Keratinocyte (primary cell): ENCODE measurements around the gene MST1. TPM values are rescaled to one million over a fixed set of nuclear protein-coding genes. Genes with fewer than 3 reads are reported as not detected.

Experiments
- DNase-seq: peaks from one replicate; pipeline ENCODE4 v3.0.0-alpha.2; 2011; ENCODE audit warnings: low read depth, missing footprints, low spot score
- FAIRE-seq: peaks from 2 replicates; lab custom pipeline; 2011; peaks lifted over from hg19 to GRCh38; lab: Jason Lieb, UNC
- H2AFZ ChIP-seq: 2 replicates; pipeline ENCODE4 v1.6.0; 2012; ENCODE audit warnings: low read length, control low read depth, inconsistent platforms; ENCODE audit not compliant: control insufficient read depth
- H3K27ac ChIP-seq: 2 replicates; pipeline ENCODE4 v1.5.1; 2011; ENCODE audit warnings: low read length; ENCODE audit not compliant: control insufficient read depth, insufficient read depth
- H3K27me3 ChIP-seq: 3 replicates; pipeline ENCODE4 v1.6.0; 2011; ENCODE audit warnings: low read length; ENCODE audit not compliant: control insufficient read depth, insufficient read depth; ENCODE audit errors: extremely low read depth
- H3K36me3 ChIP-seq, 2 experiments: 2 replicates in 1 of 2; 3 replicates in 1 of 2; pipeline ENCODE4 v1.5.1; 2011; ENCODE audit warnings: low read length in 2 of 2, mild to moderate bottlenecking in 1 of 2; ENCODE audit not compliant: control insufficient read depth in 2 of 2, insufficient read depth in 2 of 2; ENCODE audit errors: extremely low read depth in 1 of 2
- H3K4me1 ChIP-seq: 3 replicates; pipeline ENCODE4 v1.5.1; 2011; ENCODE audit warnings: low read length; ENCODE audit not compliant: control insufficient read depth, insufficient read depth; ENCODE audit errors: extremely low read depth
- H3K4me2 ChIP-seq: 3 replicates; pipeline ENCODE4 v1.6.0; 2011; ENCODE audit warnings: low read depth, low read length; ENCODE audit not compliant: control insufficient read depth, insufficient read depth; ENCODE audit errors: extremely low read depth
- H3K4me3 ChIP-seq, 3 experiments: fragments of 200-600 bp in 1 of 3; sonication (generic) in 1 of 3; 2 replicates in 2 of 3; 3 replicates in 1 of 3; pipeline ENCODE4 v1.5.1; 2011 to 2016; ENCODE audit warnings: low read length in 3 of 3, mild to moderate bottlenecking in 3 of 3, control low read depth in 2 of 3, inconsistent platforms in 1 of 3, low read depth in 1 of 3, mixed read lengths in 1 of 3, mixed run types in 1 of 3, moderate library complexity in 1 of 3; ENCODE audit not compliant: control insufficient read depth in 2 of 3, insufficient read depth in 2 of 3; ENCODE audit errors: extremely low read depth in 1 of 3
- H3K79me2 ChIP-seq: 2 replicates; pipeline ENCODE4 v1.6.0; 2012; ENCODE audit warnings: low read length; ENCODE audit not compliant: control insufficient read depth, insufficient read depth
- H3K9ac ChIP-seq: 3 replicates; pipeline ENCODE4 v1.6.0; 2011; ENCODE audit warnings: low read length; ENCODE audit not compliant: control insufficient read depth, insufficient read depth; ENCODE audit errors: extremely low read depth
- H3K9me1 ChIP-seq: 3 replicates; pipeline ENCODE4 v1.6.0; 2011; ENCODE audit warnings: low read length; ENCODE audit not compliant: control insufficient read depth, insufficient read depth; ENCODE audit errors: extremely low read depth
- H3K9me3 ChIP-seq: 2 replicates; pipeline ENCODE4 v1.5.1; 2012; ENCODE audit warnings: low read depth, low read length; ENCODE audit not compliant: control insufficient read depth
- H4K20me1 ChIP-seq: 3 replicates; pipeline ENCODE4 v1.6.0; 2011; ENCODE audit warnings: low read length; ENCODE audit not compliant: control insufficient read depth, insufficient read depth; ENCODE audit errors: extremely low read depth
- EZH2 ChIP-seq: IDR thresholded peaks from one replicate; pipeline ENCODE4 v1.6.1; 2012; ENCODE audit warnings: inconsistent platforms, mild to moderate bottlenecking, low read length, moderate library complexity
- dilution Hi-C: fragments of 300-500 bp; cut with MboI; formaldehyde crosslinking; loops from one replicate; pipeline ENCODE4 v1.7.0; 2020; ENCODE audit warnings: low sequenced_read_pairs; ENCODE audit not compliant: extremely low pct_ligation_motif_present
- polyA plus RNA-seq, 5 experiments: library from polyadenylated mRNA; depleted of rRNA in 3 of 5; stranded (reverse) in 3 of 5; stranded (forward) in 1 of 5; unstranded in 1 of 5; fragments of >200 nt; gene quantifications; 1 replicate in 1 of 5; 2 replicates in 3 of 5; 3 replicates in 1 of 5; pipeline versions ENCODE4 v1.2.1 to v1.2.3, GENCODE V29; 2011 to 2012; ENCODE audit warnings: missing spikeins in 2 of 5, low read depth in 1 of 5, low replicate concordance in 1 of 5
- TF ChIP-seq, protein P1 (sequence below), 3 experiments: IDR thresholded peaks in 1 of 3; conservative IDR thresholded peaks in 1 of 3; optimal IDR thresholded peaks in 1 of 3; 2 replicates in 2 of 3; 3 replicates in 1 of 3; pipeline versions ENCODE3 to v1.5.1; 2011; ENCODE audit warnings: low read length in 3 of 3, mild to moderate bottlenecking in 3 of 3, moderate library complexity in 2 of 3, control low read depth in 1 of 3, inconsistent platforms in 1 of 3; ENCODE audit not compliant: insufficient read depth in 2 of 3; ENCODE audit errors: extremely low read depth in 1 of 3

Gene MST1
- polyA plus RNA-seq, 1 donor (not counting 4 experiments of a cell fraction or from before 2014, with no cell fraction given) = 5.2 TPM

DNA sequence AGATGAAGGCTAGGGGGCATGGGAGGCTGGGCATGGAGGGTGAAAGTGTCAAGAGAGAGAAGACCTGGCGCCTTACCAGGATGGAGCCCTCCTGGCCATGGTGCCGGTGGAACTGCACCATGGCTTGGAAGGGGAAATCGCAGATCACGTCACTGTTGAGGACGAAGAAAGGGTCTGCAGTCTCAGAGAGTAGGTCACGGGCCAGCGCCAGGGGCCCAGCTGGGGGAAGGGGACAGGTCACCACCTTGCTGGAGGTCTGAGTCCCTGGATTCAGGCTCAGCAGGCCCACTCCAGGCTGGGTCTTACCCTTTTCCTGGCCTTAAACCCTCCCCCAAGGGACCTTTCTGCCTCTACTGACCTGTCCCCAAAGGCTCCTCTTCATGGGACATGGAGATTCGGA lies 33.6 kb upstream of the MST1 start:
- no peaks in the 10 kb centered on the region for H3K27me3 ChIP-seq
- dilution Hi-C loops = no loop called here
- H3K9ac ChIP-seq = peak overlapping the region; percentile 99
- no peaks in the 10 kb centered on the region for H3K9me1 ChIP-seq
- peak overlapping the region; percentile 80 for H3K4me2 ChIP-seq
- no peaks in the 10 kb centered on the region for H3K9me3 ChIP-seq
- peak overlapping the region; percentile 96 for H3K27ac ChIP-seq
- H3K36me3 ChIP-seq = peaks cover 19 to 29% of the 10 kb centered on the region in 2 experiments
- peaks cover 14% of the 10 kb centered on the region for H4K20me1 ChIP-seq
- TF ChIP-seq, protein P1, sequence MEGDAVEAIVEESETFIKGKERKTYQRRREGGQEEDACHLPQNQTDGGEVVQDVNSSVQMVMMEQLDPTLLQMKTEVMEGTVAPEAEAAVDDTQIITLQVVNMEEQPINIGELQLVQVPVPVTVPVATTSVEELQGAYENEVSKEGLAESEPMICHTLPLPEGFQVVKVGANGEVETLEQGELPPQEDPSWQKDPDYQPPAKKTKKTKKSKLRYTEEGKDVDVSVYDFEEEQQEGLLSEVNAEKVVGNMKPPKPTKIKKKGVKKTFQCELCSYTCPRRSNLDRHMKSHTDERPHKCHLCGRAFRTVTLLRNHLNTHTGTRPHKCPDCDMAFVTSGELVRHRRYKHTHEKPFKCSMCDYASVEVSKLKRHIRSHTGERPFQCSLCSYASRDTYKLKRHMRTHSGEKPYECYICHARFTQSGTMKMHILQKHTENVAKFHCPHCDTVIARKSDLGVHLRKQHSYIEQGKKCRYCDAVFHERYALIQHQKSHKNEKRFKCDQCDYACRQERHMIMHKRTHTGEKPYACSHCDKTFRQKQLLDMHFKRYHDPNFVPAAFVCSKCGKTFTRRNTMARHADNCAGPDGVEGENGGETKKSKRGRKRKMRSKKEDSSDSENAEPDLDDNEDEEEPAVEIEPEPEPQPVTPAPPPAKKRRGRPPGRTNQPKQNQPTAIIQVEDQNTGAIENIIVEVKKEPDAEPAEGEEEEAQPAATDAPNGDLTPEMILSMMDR (optimal IDR thresholded peaks at IDR 0.05 in 1 of 3, IDR thresholded peaks at IDR 0.05 in 1 of 3, conservative IDR thresholded peaks at IDR 0.05 in 1 of 3; ENCODE audit: extremely low read depth in 1 of 3, insufficient read depth in 2 of 3, low read length in 3 of 3) = no peak
- TF ChIP-seq EZH2 = no peak
- H3K4me3 ChIP-seq = peak overlapping the region; percentile 94 to 99 (median 96)
- no peak for FAIRE-seq
- peaks cover 27% of the 10 kb centered on the region for H3K4me1 ChIP-seq
- H3K79me2 ChIP-seq = peaks cover 17% of the 10 kb centered on the region
- no peak overlapping the region for H2AFZ ChIP-seq
- DNase-seq = no peak

- Histone ChIP-seq H3K79me2 (peaks cover 17% of the 10 kb centered on the region), H3K9ac (peak overlapping the region; percentile 99), H3K4me1 (peaks cover 28% of the 10 kb centered on the region), H2AFZ (no peak overlapping the region), H3K36me3 (peaks cover 15 to 26% of the 10 kb centered on the region in 2 experiments), H4K20me1 (peaks cover 14% of the 10 kb centered on the region), H3K9me3 (no peaks in the 10 kb centered on the region), H3K4me2 (peak overlapping the region; percentile 80), H3K9me1 (no peaks in the 10 kb centered on the region), H3K27ac (no peak overlapping the region), H3K4me3 (peak overlapping the region in 1 of 3 experiments; percentile 94), H3K27me3 (no peaks in the 10 kb centered on the region)
- DNase-seq (no peak), FAIRE-seq (no peak)
- TF ChIP-seq, protein P1 (optimal IDR thresholded peaks at IDR 0.05 in 1 of 3, IDR thresholded peaks at IDR 0.05 in 1 of 3, conservative IDR thresholded peaks at IDR 0.05 in 1 of 3; ENCODE audit: extremely low read depth in 1 of 3, insufficient read depth in 2 of 3, low read length in 3 of 3) = no peak
- no peak for TF ChIP-seq EZH2
- dilution Hi-C loops = no loop called here
Observed at GRCh38 chr3:49721896-49722781, 32.9 kb upstream of the MST1 start.
